HepG2 (cell line): ENCODE measurements around the gene ISY1. TPM values are rescaled to one million over a fixed set of nuclear protein-coding genes. Genes with fewer than 3 reads are reported as not detected.

Source experiments
- CBFB ChIP-seq: sonication (generic); formaldehyde crosslinking; IDR thresholded peaks from 2 replicates; pipeline ENCODE4 v1.4.0; 2020; ENCODE audit warnings: missing genetic modification reagents
- CHCHD3 ChIP-seq: sonication (generic); formaldehyde crosslinking; IDR thresholded peaks from 2 replicates; pipeline ENCODE4 v1.8.0; 2022; ENCODE audit warnings: mild to moderate bottlenecking, missing genetic modification reagents, moderate library complexity
- POLR2AphosphoS2 ChIP-seq: IDR thresholded peaks from 2 replicates; pipeline ENCODE4 v1.6.1; 2011; ENCODE audit warnings: low read depth, low read length, improper control_type of control experiment
- ZNF589 ChIP-seq: sonication (generic); formaldehyde crosslinking; conservative IDR thresholded peaks from 2 replicates; pipeline ENCODE4 v1.8.0; 2022; ENCODE audit warnings: mild to moderate bottlenecking, moderate library complexity, missing genetic modification reagents
- ZNF776 ChIP-seq: sonication (generic); formaldehyde crosslinking; IDR thresholded peaks from 2 replicates; pipeline ENCODE4 v1.4.0; 2020; ENCODE audit warnings: mild to moderate bottlenecking, missing genetic modification reagents
- polyA plus RNA-seq, 8 experiments: library from polyadenylated mRNA; depleted of rRNA in 3 of 8; stranded (reverse) in 7 of 8; unstranded in 1 of 8; fragments of >200 nt; fragmentation: Illumina TruSeq in 4 of 8; extraction: Trizol in 4 of 8; gene quantifications; 2 replicates each; pipeline versions ENCODE4 v1.2.1 to v1.2.3, GENCODE V29; 2011 to 2016; ENCODE audit warnings: low read depth in 4 of 8, missing spikeins in 1 of 8, mixed read lengths in 1 of 8; ENCODE audit not compliant: insufficient read depth in 1 of 8
- total RNA-seq, 5 experiments: library from RNA; depleted of rRNA; stranded (reverse); fragments of >200 nt; fragmentation: Illumina TruSeq; extraction: Trizol; gene quantifications; 2 replicates each; pipeline ENCODE4 v1.2.3, GENCODE V29; 2016; ENCODE audit warnings: low read depth in 1 of 5
- TF ChIP-seq, protein P1 (sequence below): sonication (generic); formaldehyde crosslinking; IDR thresholded peaks from 2 replicates; pipeline ENCODE4 v1.5.0; 2020; ENCODE audit warnings: mild to moderate bottlenecking, missing genetic modification reagents, borderline replicate concordance
- TF ChIP-seq, protein P2 (sequence below): sonication (generic); formaldehyde crosslinking; IDR thresholded peaks from 2 replicates; pipeline ENCODE4 v1.4.0; 2020; ENCODE audit warnings: missing genetic modification reagents
- TF ChIP-seq, protein P3 (sequence below): sonication (generic); formaldehyde crosslinking; IDR thresholded peaks from 2 replicates; pipeline ENCODE4 v1.8.1; 2023; ENCODE audit warnings: mild to moderate bottlenecking, moderate library complexity, missing genetic modification reagents
- TF ChIP-seq, protein P4 (sequence below): fragments of 450-650 bp; IDR thresholded peaks from 2 replicates; pipeline ENCODE4 v1.6.1; 2017; ENCODE audit warnings: mild to moderate bottlenecking

ISY1 gene
- total and polyA plus RNA-seq, 2 of the 13 experiments (the other 11 are each of a cell fraction or from before 2014, with no cell fraction given), result 21.0 to 39.1 TPM

DNA sequence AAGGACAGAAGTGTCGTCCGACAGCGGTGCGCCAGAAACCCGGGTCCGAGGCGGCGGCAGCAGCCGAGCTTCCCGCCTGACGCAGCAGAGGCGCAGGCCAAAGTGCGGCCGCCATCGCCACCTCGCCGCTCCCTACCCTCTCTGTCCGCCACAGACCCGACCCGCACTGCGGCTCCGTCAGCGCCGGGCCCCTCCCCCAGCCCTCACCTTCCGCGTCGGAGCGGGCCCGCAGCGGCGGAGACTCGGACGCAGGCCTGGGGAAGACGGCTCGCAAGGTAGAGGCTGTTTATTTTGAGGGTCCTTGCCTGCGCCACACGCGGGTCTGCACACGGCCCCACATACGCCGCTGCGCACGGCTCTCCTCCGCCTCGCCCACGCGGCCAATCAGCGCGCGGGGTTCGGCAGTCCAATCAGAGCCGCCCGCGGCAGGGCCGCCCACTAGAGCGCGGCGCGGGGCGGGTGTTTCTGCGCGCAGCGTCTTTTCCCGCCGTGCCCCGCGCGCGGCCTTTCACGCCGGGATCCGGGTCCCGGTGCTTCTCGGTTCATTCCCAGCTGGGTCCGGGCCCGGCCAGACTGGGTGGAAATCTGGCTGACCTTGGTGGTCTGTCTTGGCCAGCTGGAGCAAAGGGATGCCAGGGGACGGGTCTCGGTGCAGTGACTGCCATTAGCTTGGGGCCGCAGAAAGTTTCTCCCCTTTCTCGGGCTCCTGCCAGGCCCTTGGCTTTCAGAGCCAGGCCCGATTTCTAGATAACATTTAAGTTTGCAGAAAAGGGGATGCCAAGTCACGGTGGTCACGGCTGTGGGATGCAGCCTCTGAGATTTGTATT lies 22.9 kb upstream of the ISY1 start, which contains the start of gene CNBP (continued):
- TF ChIP-seq, protein P1, sequence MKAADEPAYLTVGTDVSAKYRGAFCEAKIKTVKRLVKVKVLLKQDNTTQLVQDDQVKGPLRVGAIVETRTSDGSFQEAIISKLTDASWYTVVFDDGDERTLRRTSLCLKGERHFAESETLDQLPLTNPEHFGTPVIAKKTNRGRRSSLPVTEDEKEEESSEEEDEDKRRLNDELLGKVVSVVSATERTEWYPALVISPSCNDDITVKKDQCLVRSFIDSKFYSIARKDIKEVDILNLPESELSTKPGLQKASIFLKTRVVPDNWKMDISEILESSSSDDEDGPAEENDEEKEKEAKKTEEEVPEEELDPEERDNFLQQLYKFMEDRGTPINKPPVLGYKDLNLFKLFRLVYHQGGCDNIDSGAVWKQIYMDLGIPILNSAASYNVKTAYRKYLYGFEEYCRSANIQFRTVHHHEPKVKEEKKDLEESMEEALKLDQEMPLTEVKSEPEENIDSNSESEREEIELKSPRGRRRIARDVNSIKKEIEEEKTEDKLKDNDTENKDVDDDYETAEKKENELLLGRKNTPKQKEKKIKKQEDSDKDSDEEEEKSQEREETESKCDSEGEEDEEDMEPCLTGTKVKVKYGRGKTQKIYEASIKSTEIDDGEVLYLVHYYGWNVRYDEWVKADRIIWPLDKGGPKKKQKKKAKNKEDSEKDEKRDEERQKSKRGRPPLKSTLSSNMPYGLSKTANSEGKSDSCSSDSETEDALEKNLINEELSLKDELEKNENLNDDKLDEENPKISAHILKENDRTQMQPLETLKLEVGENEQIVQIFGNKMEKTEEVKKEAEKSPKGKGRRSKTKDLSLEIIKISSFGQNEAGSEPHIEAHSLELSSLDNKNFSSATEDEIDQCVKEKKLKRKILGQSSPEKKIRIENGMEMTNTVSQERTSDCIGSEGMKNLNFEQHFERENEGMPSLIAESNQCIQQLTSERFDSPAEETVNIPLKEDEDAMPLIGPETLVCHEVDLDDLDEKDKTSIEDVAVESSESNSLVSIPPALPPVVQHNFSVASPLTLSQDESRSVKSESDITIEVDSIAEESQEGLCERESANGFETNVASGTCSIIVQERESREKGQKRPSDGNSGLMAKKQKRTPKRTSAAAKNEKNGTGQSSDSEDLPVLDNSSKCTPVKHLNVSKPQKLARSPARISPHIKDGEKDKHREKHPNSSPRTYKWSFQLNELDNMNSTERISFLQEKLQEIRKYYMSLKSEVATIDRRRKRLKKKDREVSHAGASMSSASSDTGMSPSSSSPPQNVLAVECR, result peak; percentile 94
- TF ChIP-seq CBFB (CRISPR knock-in tag) (peak; percentile 73; the same call in 1 of the 2 replicates), ZNF776 (CRISPR knock-in tag) (peak; percentile 96), CHCHD3 (CRISPR knock-in tag) (no peak), ZNF589 (CRISPR knock-in tag) (no peak; the same call in 1 of the 2 replicates), POLR2AphosphoS2 (0 out of 2 replicates have a peak, but pooled peaks have one; percentile 31)
- TF ChIP-seq, protein P2, sequence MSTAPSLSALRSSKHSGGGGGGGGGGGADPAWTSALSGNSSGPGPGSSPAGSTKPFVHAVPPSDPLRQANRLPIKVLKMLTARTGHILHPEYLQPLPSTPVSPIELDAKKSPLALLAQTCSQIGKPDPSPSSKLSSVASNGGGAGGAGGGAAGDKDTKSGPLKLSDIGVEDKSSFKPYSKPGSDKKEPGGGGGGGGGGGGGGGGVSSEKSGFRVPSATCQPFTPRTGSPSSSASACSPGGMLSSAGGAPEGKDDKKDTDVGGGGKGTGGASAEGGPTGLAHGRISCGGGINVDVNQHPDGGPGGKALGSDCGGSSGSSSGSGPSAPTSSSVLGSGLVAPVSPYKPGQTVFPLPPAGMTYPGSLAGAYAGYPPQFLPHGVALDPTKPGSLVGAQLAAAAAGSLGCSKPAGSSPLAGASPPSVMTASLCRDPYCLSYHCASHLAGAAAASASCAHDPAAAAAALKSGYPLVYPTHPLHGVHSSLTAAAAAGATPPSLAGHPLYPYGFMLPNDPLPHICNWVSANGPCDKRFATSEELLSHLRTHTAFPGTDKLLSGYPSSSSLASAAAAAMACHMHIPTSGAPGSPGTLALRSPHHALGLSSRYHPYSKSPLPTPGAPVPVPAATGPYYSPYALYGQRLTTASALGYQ, result no peak; the same call in 1 of the 2 replicates
- TF ChIP-seq, protein P3, sequence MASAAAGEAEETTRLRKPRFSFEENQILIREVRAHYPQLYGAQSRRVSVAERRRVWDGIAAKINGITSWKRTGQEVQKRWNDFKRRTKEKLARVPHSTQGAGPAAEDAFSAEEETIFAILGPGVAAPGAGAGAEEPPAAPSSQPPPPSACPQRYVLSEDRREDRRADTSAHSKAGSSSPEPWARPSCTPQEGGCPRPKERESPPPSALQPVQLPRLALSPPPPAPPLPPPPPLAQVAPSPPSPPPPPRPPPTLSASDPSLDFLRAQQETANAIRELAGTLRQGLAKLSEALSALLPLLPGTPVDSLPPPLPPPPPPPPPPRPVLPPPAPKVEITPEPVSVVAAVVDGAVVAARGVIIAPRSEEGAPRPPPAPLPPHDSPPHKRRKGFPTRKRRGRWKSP (CRISPR knock-in tag), result peak; percentile 94
- TF ChIP-seq, protein P4, sequence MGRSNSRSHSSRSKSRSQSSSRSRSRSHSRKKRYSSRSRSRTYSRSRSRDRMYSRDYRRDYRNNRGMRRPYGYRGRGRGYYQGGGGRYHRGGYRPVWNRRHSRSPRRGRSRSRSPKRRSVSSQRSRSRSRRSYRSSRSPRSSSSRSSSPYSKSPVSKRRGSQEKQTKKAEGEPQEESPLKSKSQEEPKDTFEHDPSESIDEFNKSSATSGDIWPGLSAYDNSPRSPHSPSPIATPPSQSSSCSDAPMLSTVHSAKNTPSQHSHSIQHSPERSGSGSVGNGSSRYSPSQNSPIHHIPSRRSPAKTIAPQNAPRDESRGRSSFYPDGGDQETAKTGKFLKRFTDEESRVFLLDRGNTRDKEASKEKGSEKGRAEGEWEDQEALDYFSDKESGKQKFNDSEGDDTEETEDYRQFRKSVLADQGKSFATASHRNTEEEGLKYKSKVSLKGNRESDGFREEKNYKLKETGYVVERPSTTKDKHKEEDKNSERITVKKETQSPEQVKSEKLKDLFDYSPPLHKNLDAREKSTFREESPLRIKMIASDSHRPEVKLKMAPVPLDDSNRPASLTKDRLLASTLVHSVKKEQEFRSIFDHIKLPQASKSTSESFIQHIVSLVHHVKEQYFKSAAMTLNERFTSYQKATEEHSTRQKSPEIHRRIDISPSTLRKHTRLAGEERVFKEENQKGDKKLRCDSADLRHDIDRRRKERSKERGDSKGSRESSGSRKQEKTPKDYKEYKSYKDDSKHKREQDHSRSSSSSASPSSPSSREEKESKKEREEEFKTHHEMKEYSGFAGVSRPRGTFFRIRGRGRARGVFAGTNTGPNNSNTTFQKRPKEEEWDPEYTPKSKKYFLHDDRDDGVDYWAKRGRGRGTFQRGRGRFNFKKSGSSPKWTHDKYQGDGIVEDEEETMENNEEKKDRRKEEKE, result no peak
